NCI-H2029 treated with DMSO at 0.1 percent for 48 hours (cell line): ENCODE results near the gene OR5M3.

Experiments used
- DNase-seq: peaks from one replicate; lab custom pipeline; 2025; lab: John Stamatoyannopoulos, UW

Gene OR5M3

GRCh38 chr11:56473252-56473651 is at the start of gene OR5M3:
OR5M3 (minus strand) TSS chr11:56473352; CDS start chr11:56470497, 2,855 bp downstream.
- no peak for DNase-seq

- no peak for DNase-seq
Observed at GRCh38 chr11:56522008-56522407, 48.9 kb upstream of the OR5M3 start.

GRCh38 chr11:56513280-56513679 is 40.1 kb upstream of the OR5M3 start:
- DNase-seq, result no peak

GRCh38 chr11:56509439-56509838 is 36.3 kb upstream of the OR5M3 start:
- DNase-seq, result no peak

- no peak for DNase-seq
Observed at GRCh38 chr11:56497010-56497409, 23.9 kb upstream of the OR5M3 start.

GRCh38 chr11:56495117-56495516 is 22.0 kb upstream of the OR5M3 start:
- DNase-seq, result no peak

- no peak for DNase-seq
Observed at GRCh38 chr11:56491270-56491669, 18.1 kb upstream of the OR5M3 start, which contains the start of gene OR5M8. OR5M8 (minus strand) TSS chr11:56491370; CDS start chr11:56491370, 0 bp downstream.

GRCh38 chr11:56486801-56487200 is 13.6 kb upstream of the OR5M3 start:
- no peak for DNase-seq

- DNase-seq, result no peak
Observed at GRCh38 chr11:56474729-56475235, 1.6 kb upstream of the OR5M3 start.

- no peak for DNase-seq
Observed at GRCh38 chr11:56457076-56457475, 16.1 kb downstream of the OR5M3 start.

- no peak for DNase-seq
Observed at GRCh38 chr11:56453521-56453920, 19.6 kb downstream of the OR5M3 start.
